Keratinocyte (primary cell): ENCODE results near the gene MAP3K9. TPM values are rescaled to one million over a fixed set of nuclear protein-coding genes. Genes with fewer than 3 reads are reported as not detected.

Experiments
- DNase-seq: peaks from one replicate; pipeline ENCODE4 v3.0.0-alpha.2; 2011; ENCODE audit warnings: low read depth, missing footprints, low spot score
- FAIRE-seq: peaks from 2 replicates; lab custom pipeline; 2011; peaks lifted over from hg19 to GRCh38; lab: Jason Lieb, UNC
- H2AFZ ChIP-seq: 2 replicates; pipeline ENCODE4 v1.6.0; 2012; ENCODE audit warnings: low read length, control low read depth, inconsistent platforms; ENCODE audit not compliant: control insufficient read depth
- H3K27ac ChIP-seq: 2 replicates; pipeline ENCODE4 v1.5.1; 2011; ENCODE audit warnings: low read length; ENCODE audit not compliant: control insufficient read depth, insufficient read depth
- H3K27me3 ChIP-seq: 3 replicates; pipeline ENCODE4 v1.6.0; 2011; ENCODE audit warnings: low read length; ENCODE audit not compliant: control insufficient read depth, insufficient read depth; ENCODE audit errors: extremely low read depth
- H3K36me3 ChIP-seq, 2 experiments: 2 replicates in 1 of 2; 3 replicates in 1 of 2; pipeline ENCODE4 v1.5.1; 2011; ENCODE audit warnings: low read length in 2 of 2, mild to moderate bottlenecking in 1 of 2; ENCODE audit not compliant: control insufficient read depth in 2 of 2, insufficient read depth in 2 of 2; ENCODE audit errors: extremely low read depth in 1 of 2
- H3K4me1 ChIP-seq: 3 replicates; pipeline ENCODE4 v1.5.1; 2011; ENCODE audit warnings: low read length; ENCODE audit not compliant: control insufficient read depth, insufficient read depth; ENCODE audit errors: extremely low read depth
- H3K4me2 ChIP-seq: 3 replicates; pipeline ENCODE4 v1.6.0; 2011; ENCODE audit warnings: low read depth, low read length; ENCODE audit not compliant: control insufficient read depth, insufficient read depth; ENCODE audit errors: extremely low read depth
- H3K4me3 ChIP-seq, 3 experiments: fragments of 200-600 bp in 1 of 3; sonication (generic) in 1 of 3; 2 replicates in 2 of 3; 3 replicates in 1 of 3; pipeline ENCODE4 v1.5.1; 2011 to 2016; ENCODE audit warnings: low read length in 3 of 3, mild to moderate bottlenecking in 3 of 3, control low read depth in 2 of 3, inconsistent platforms in 1 of 3, low read depth in 1 of 3, mixed read lengths in 1 of 3, mixed run types in 1 of 3, moderate library complexity in 1 of 3; ENCODE audit not compliant: control insufficient read depth in 2 of 3, insufficient read depth in 2 of 3; ENCODE audit errors: extremely low read depth in 1 of 3
- H3K79me2 ChIP-seq: 2 replicates; pipeline ENCODE4 v1.6.0; 2012; ENCODE audit warnings: low read length; ENCODE audit not compliant: control insufficient read depth, insufficient read depth
- H3K9ac ChIP-seq: 3 replicates; pipeline ENCODE4 v1.6.0; 2011; ENCODE audit warnings: low read length; ENCODE audit not compliant: control insufficient read depth, insufficient read depth; ENCODE audit errors: extremely low read depth
- H3K9me1 ChIP-seq: 3 replicates; pipeline ENCODE4 v1.6.0; 2011; ENCODE audit warnings: low read length; ENCODE audit not compliant: control insufficient read depth, insufficient read depth; ENCODE audit errors: extremely low read depth
- H3K9me3 ChIP-seq: 2 replicates; pipeline ENCODE4 v1.5.1; 2012; ENCODE audit warnings: low read depth, low read length; ENCODE audit not compliant: control insufficient read depth
- H4K20me1 ChIP-seq: 3 replicates; pipeline ENCODE4 v1.6.0; 2011; ENCODE audit warnings: low read length; ENCODE audit not compliant: control insufficient read depth, insufficient read depth; ENCODE audit errors: extremely low read depth
- CTCF ChIP-seq, 3 experiments: IDR thresholded peaks in 1 of 3; conservative IDR thresholded peaks in 1 of 3; optimal IDR thresholded peaks in 1 of 3; 2 replicates in 2 of 3; 3 replicates in 1 of 3; pipeline versions ENCODE3 to v1.5.1; 2011; ENCODE audit warnings: low read length in 3 of 3, mild to moderate bottlenecking in 3 of 3, moderate library complexity in 2 of 3, control low read depth in 1 of 3, inconsistent platforms in 1 of 3; ENCODE audit not compliant: insufficient read depth in 2 of 3; ENCODE audit errors: extremely low read depth in 1 of 3
- EZH2 ChIP-seq: IDR thresholded peaks from one replicate; pipeline ENCODE4 v1.6.1; 2012; ENCODE audit warnings: inconsistent platforms, mild to moderate bottlenecking, low read length, moderate library complexity
- dilution Hi-C: fragments of 300-500 bp; cut with MboI; formaldehyde crosslinking; loops from one replicate; pipeline ENCODE4 v1.7.0; 2020; ENCODE audit warnings: low sequenced_read_pairs; ENCODE audit not compliant: extremely low pct_ligation_motif_present
- polyA plus RNA-seq, 5 experiments: library from polyadenylated mRNA; depleted of rRNA in 3 of 5; stranded (reverse) in 3 of 5; stranded (forward) in 1 of 5; unstranded in 1 of 5; fragments of >200 nt; gene quantifications; 1 replicate in 1 of 5; 2 replicates in 3 of 5; 3 replicates in 1 of 5; pipeline versions ENCODE4 v1.2.1 to v1.2.3, GENCODE V29; 2011 to 2012; ENCODE audit warnings: missing spikeins in 2 of 5, low read depth in 1 of 5, low replicate concordance in 1 of 5

Gene MAP3K9
- polyA plus RNA-seq, 1 donor (not counting 4 experiments of a cell fraction or from before 2014, with no cell fraction given): 7.2 TPM

GRCh38 chr14:70803321-70804310, 5.7 kb downstream of the MAP3K9 start:
- Histone ChIP-seq H3K27me3 (no peaks in the 10 kb centered on the region), H3K36me3 (peaks cover 12 to 24% of the 10 kb centered on the region in 2 experiments), H3K4me3 (no peak overlapping the region), H2AFZ (no peak overlapping the region), H4K20me1 (peaks cover 23% of the 10 kb centered on the region), H3K9ac (no peak overlapping the region), H3K4me2 (no peak overlapping the region), H3K9me3 (no peaks in the 10 kb centered on the region), H3K79me2 (peaks cover 78% of the 10 kb centered on the region), H3K4me1 (peaks cover 8% of the 10 kb centered on the region), H3K27ac (no peak overlapping the region), H3K9me1 (peaks cover 8% of the 10 kb centered on the region)
- TF ChIP-seq CTCF (optimal IDR thresholded peaks at IDR 0.05 in 1 of 3, IDR thresholded peaks at IDR 0.05 in 1 of 3, conservative IDR thresholded peaks at IDR 0.05 in 1 of 3; ENCODE audit: extremely low read depth in 1 of 3, insufficient read depth in 2 of 3, low read length in 3 of 3): no peak
- dilution Hi-C loops: no loop called here
- DNase-seq (no peak), FAIRE-seq (no peak)

- no peak for DNase-seq
- no peak for FAIRE-seq
- dilution Hi-C loops: no loop called here
- H3K4me2 ChIP-seq: no peak overlapping the region
- H3K4me1 ChIP-seq: peaks cover 8% of the 10 kb centered on the region
- H3K79me2 ChIP-seq: peaks cover 75% of the 10 kb centered on the region
- H3K9me1 ChIP-seq: peaks cover 8% of the 10 kb centered on the region
- no peaks in the 10 kb centered on the region for H3K27me3 ChIP-seq
- H4K20me1 ChIP-seq: peaks cover 23% of the 10 kb centered on the region
- peaks cover 15 to 27% of the 10 kb centered on the region in 2 experiments for H3K36me3 ChIP-seq
- no peak overlapping the region for H2AFZ ChIP-seq
- H3K9ac ChIP-seq: no peak overlapping the region
- no peak overlapping the region for H3K27ac ChIP-seq
- no peaks in the 10 kb centered on the region for H3K9me3 ChIP-seq
- H3K4me3 ChIP-seq: no peak overlapping the region
- TF ChIP-seq CTCF (optimal IDR thresholded peaks at IDR 0.05 in 1 of 3, IDR thresholded peaks at IDR 0.05 in 1 of 3, conservative IDR thresholded peaks at IDR 0.05 in 1 of 3; ENCODE audit: extremely low read depth in 1 of 3, insufficient read depth in 2 of 3, low read length in 3 of 3) (no peak), EZH2 (no peak)
These were observed 6.9 kb downstream of the MAP3K9 start for GRCh38 chr14:70802379-70802778.
